Panc1 (cell line): ENCODE measurements around the gene XXYLT1. TPM values are rescaled to one million over a fixed set of nuclear protein-coding genes. Genes with fewer than 3 reads are reported as not detected.

ENCODE experiments used
- ATAC-seq: fragments of 200-7000 bp; cut with Tn5 transposase; 2 replicates; pipeline ENCODE4 v1.9.1; 2020; ENCODE audit warnings: mild to moderate bottlenecking, moderate library complexity
- BruUV-seq: library from RNA; stranded (reverse); fragments of 400-500 nt; replicated peaks from 2 replicates; lab custom pipeline; 2021; lab: Mats Ljungman, UMichigan
- CTCF ChIA-PET: fragments of 300-600 bp; sonication (Branson Sonifier 250); formaldehyde crosslinking; loops from one replicate; lab custom pipeline; 2022; ENCODE audit warnings: antibody characterized with exemption; lab: Charles Lee
- POLR2A ChIA-PET: fragments of 300-600 bp; sonication (Branson Sonifier 250); formaldehyde crosslinking; loops from one replicate; lab custom pipeline; 2022; ENCODE audit warnings: antibody characterized with exemption; lab: Charles Lee
- DNase-seq: peaks from one replicate; pipeline ENCODE4 v3.0.0-alpha.2; 2010; ENCODE audit warnings: low read depth, low spot score
- H3K27ac ChIP-seq: 2 replicates; pipeline ENCODE4 v1.5.1; 2011; ENCODE audit warnings: mild to moderate bottlenecking, low read length, inconsistent platforms
- H3K27me3 ChIP-seq: fragments of 200-500 bp; sonication (Bioruptor generic); 2 replicates; pipeline ENCODE4 v1.6.0; 2014; ENCODE audit warnings: low read length, inconsistent platforms; ENCODE audit not compliant: control insufficient read depth, insufficient read depth
- H3K36me3 ChIP-seq: fragments of 200-500 bp; sonication (Bioruptor generic); 2 replicates; pipeline ENCODE4 v1.5.1; 2014; ENCODE audit warnings: inconsistent platforms, mild to moderate bottlenecking, low read length, moderate library complexity; ENCODE audit not compliant: control insufficient read depth, insufficient read depth
- H3K4me1 ChIP-seq: 2 replicates; pipeline ENCODE4 v1.5.1; 2011; ENCODE audit warnings: inconsistent platforms, mild to moderate bottlenecking, low read length, moderate library complexity; ENCODE audit not compliant: control insufficient read depth, insufficient read depth
- H3K4me3 ChIP-seq, 2 experiments: 2 replicates each; pipeline ENCODE4 v1.5.1; 2011 to 2012; ENCODE audit warnings: low read depth in 2 of 2, low read length in 2 of 2, mild to moderate bottlenecking in 2 of 2, inconsistent platforms in 1 of 2, moderate library complexity in 1 of 2
- H3K9me3 ChIP-seq: fragments of 200-500 bp; sonication (Bioruptor generic); 2 replicates; pipeline ENCODE4 v1.5.1; 2014; ENCODE audit warnings: low read depth, mild to moderate bottlenecking, inconsistent platforms, low read length, moderate library complexity; ENCODE audit not compliant: control insufficient read depth, insufficient read depth
- CTCF ChIP-seq: fragments of 450-650 bp; IDR thresholded peaks from 2 replicates; pipeline ENCODE4 v1.5.1; 2017; ENCODE audit warnings: mild to moderate bottlenecking
- POLR2AphosphoS5 ChIP-seq: IDR thresholded peaks from 2 replicates; pipeline ENCODE4 v1.6.1; 2012; ENCODE audit warnings: mild to moderate bottlenecking, low read depth, low read length, moderate library complexity
- REST ChIP-seq, 2 experiments: IDR thresholded peaks; 2 replicates each; pipeline ENCODE4 v1.6.1; 2011 to 2012; ENCODE audit warnings: low read depth in 2 of 2, control low read depth in 1 of 2, low read length in 1 of 2, mild to moderate bottlenecking in 1 of 2, moderate library complexity in 1 of 2; ENCODE audit not compliant: insufficient read depth in 1 of 2
- SIN3A ChIP-seq: IDR thresholded peaks from 2 replicates; pipeline ENCODE4 v1.6.1; 2012; ENCODE audit warnings: low read depth, mild to moderate bottlenecking, low read length, moderate library complexity, borderline replicate concordance; ENCODE audit not compliant: insufficient read depth
- TCF7L2 ChIP-seq: IDR thresholded peaks from 2 replicates; pipeline ENCODE4 v1.6.1; 2011; ENCODE audit warnings: mild to moderate bottlenecking, low read depth, low read length, inconsistent platforms
- in situ Hi-C: cut with HindIII; loops from 2 replicates; pipeline ENCODE4 v1.10.0; 2016; ENCODE audit warnings: low sequenced_read_pairs, low pct_unique_long_range_greater_than_20kb
- intact Hi-C: fragments of 100-400 bp; cut with micrococcal nuclease; formaldehyde crosslinking; loops from one replicate; pipeline ENCODE4 v1.10.0; 2022; ENCODE audit not compliant: unreplicated experiment
- total RNA-seq: library from RNA; stranded (reverse); gene quantifications from one replicate; pipeline ENCODE4 v1.2.1, GENCODE V29; 2021; ENCODE audit not compliant: unreplicated experiment

Gene XXYLT1
- total RNA-seq, 1 experiment from 2014 or later: 26.0 TPM

- CTCF ChIA-PET: interaction anchor here (3.2 kb wide), 1 partner anchor 586 kb away, joined by 22 read pairs; no protein-coding TSS in a partner anchor
- BruUV-seq: no TSS peak
- intact Hi-C loops: no loop called here
- Histone ChIP-seq H3K9me3 (no peaks in the 10 kb centered on the region), H3K4me1 (peaks cover 19% of the 10 kb centered on the region), H3K27ac (no peak overlapping the region), H3K36me3 (0 out of 2 replicates have a peak, but pooled peaks cover 3% of the 10 kb centered on the region), H3K4me3 (no peak overlapping the region), H3K27me3 (no peaks in the 10 kb centered on the region)
- TF ChIP-seq SIN3A (no peak), POLR2AphosphoS5 (no peak), CTCF (no peak), REST (IDR thresholded peaks at IDR 0.05; ENCODE audit: insufficient read depth in 1 of 2, low read depth in 2 of 2, low read length in 1 of 2) (no peak), TCF7L2 (no peak)
- POLR2A ChIA-PET: no interaction called here
- ATAC-seq: no peak
- DNase-seq: no peak
- in situ Hi-C loops: no loop called here
Measured at GRCh38 chr3:195268576-195269309, 2.2 kb downstream of the XXYLT1 start.

GRCh38 chr3:195267096-195267495 is 3.9 kb downstream of the XXYLT1 start:
- intact Hi-C loops: no loop called here
- H3K4me3 ChIP-seq: no peak overlapping the region
- TF ChIP-seq POLR2AphosphoS5 (no peak), CTCF (no peak), TCF7L2 (no peak), REST (IDR thresholded peaks at IDR 0.05; ENCODE audit: insufficient read depth in 1 of 2, low read depth in 2 of 2, low read length in 1 of 2) (no peak), SIN3A (no peak)
- no peaks in the 10 kb centered on the region for H3K27me3 ChIP-seq
- no peak overlapping the region for H3K27ac ChIP-seq
- peaks cover 21% of the 10 kb centered on the region for H3K4me1 ChIP-seq
- no peaks in the 10 kb centered on the region for H3K9me3 ChIP-seq
- DNase-seq (no peak), ATAC-seq (no peak)
- ChIA-PET CTCF (no interaction called here), POLR2A (no interaction called here)
- 0 out of 2 replicates have a peak, but pooled peaks cover 3% of the 10 kb centered on the region for H3K36me3 ChIP-seq
- in situ Hi-C loops: no loop called here
- TSS peak; percentile 49 for BruUV-seq
